Lung (tissue), 12 donors: ENCODE data around the gene LY6G6D. TPM values are rescaled to one million over a fixed set of nuclear protein-coding genes. Genes with fewer than 3 reads are reported as not detected.

ENCODE experiments used
- ATAC-seq: fragments of 200-7000 bp; cut with Tn5 transposase; one replicate; pipeline ENCODE4 v1.9.1; 2020; ENCODE audit warnings: moderate number of reproducible peaks; ENCODE audit not compliant: insufficient read depth, low FRiP score
- DNase-seq, 3 donors: peaks; one replicate each; pipeline ENCODE4 v3.0.0-alpha.2; 2013 to 2017
- H3K27ac ChIP-seq, 2 donors: one replicate each; pipeline ENCODE4 v1.5.1; 2013; ENCODE audit warnings: mild to moderate bottlenecking in 2 of 2, moderate library complexity in 2 of 2, control low read depth in 1 of 2, inconsistent platforms in 1 of 2, low read depth in 1 of 2, low read length in 1 of 2
- H3K27me3 ChIP-seq, 3 donors: one replicate each; pipeline ENCODE4 v1.5.1; 2013; ENCODE audit warnings: low read length in 2 of 3; ENCODE audit not compliant: control insufficient read depth in 3 of 3, insufficient read depth in 3 of 3
- H3K36me3 ChIP-seq, 4 donors: one replicate each; pipeline ENCODE4 v1.5.1; 2013; ENCODE audit warnings: low read length in 4 of 4, mild to moderate bottlenecking in 1 of 4, moderate library complexity in 1 of 4; ENCODE audit not compliant: control insufficient read depth in 4 of 4, insufficient read depth in 4 of 4
- H3K4me1 ChIP-seq, 5 donors: one replicate each; pipeline ENCODE4 v1.5.1; 2013; ENCODE audit warnings: low read length in 5 of 5, mild to moderate bottlenecking in 2 of 5, moderate library complexity in 1 of 5; ENCODE audit not compliant: control insufficient read depth in 5 of 5, insufficient read depth in 5 of 5
- H3K4me3 ChIP-seq: one replicate; pipeline ENCODE4 v1.5.1; 2013; ENCODE audit warnings: mild to moderate bottlenecking, control low read depth, moderate library complexity
- H3K9ac ChIP-seq, 2 donors: one replicate each; pipeline ENCODE4 v1.5.1; 2013; ENCODE audit warnings: low read length in 2 of 2, control low read depth in 1 of 2; ENCODE audit not compliant: insufficient read depth in 1 of 2
- H3K9me3 ChIP-seq, 4 donors: one replicate each; pipeline ENCODE4 v1.5.1; 2013; ENCODE audit warnings: low read length in 3 of 4, mild to moderate bottlenecking in 1 of 4, moderate library complexity in 1 of 4; ENCODE audit not compliant: control insufficient read depth in 4 of 4, insufficient read depth in 3 of 4
- CTCF ChIP-seq: IDR thresholded peaks from 2 replicates; pipeline ENCODE4 v1.5.1; 2012; ENCODE audit warnings: mild to moderate bottlenecking; ENCODE audit errors: control extremely low read depth, extremely low read depth
- WGBS, 2 donors: extraction: QIAGEN DNeasy Blood & Tissue Kit; methylation state at CpG; one replicate each; pipeline ENCODE4 v1.1.7; 2013; 5-methylcytosine and 5-hydroxymethylcytosine counted together
- polyA plus RNA-seq, 2 donors: library from polyadenylated mRNA; stranded (reverse); fragments of 200-250 nt; gene quantifications; one replicate each; pipeline ENCODE4 v1.2.1, GENCODE V29; 2013
- total RNA-seq, 2 donors: library from RNA; depleted of rRNA in 1 of 2; stranded (reverse); fragments of >200 nt in 1 of 2; gene quantifications; one replicate each; pipeline ENCODE4 v1.2.1, GENCODE V29; 2014 to 2021
- donor health status: control.
- donor health status: control.
- donor health status: Bipolar disorder and iron deficiency.
- donor health status: healthy.
- donor health status: DM: yes; HTN: yes; CAD: no.

Gene LY6G6D
- total and polyA plus RNA-seq, 4 donors = not detected

DNA sequence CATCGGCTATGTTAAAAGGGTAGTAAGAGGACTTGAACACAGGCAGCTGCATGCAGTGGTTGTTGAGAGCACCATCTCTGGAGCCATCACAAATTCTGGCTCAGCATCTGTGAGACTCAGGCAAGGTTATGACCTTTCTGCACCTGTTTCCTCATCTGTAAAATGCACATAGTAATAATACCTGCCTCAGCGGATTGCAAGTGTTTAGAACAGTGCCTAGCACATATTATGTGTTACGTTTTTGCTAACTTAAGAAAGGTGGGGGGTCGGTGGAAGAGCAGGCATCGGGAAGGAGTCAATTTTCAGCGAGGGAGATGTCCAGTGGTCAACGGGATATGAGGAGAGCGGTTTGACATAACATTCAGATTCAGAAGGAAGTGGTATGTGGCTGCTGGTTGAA is 37.2 kb upstream of the LY6G6D start:
- ATAC-seq (no peak), DNase-seq (no peak)
- H3K9ac ChIP-seq = no peak overlapping the region
- peaks cover 0 to 15% (median 4%) of the 10 kb centered on the region in 5 donors for H3K4me1 ChIP-seq
- H3K27ac ChIP-seq = no peak overlapping the region
- H3K9me3 ChIP-seq = no peaks in the 10 kb centered on the region
- no peak overlapping the region for H3K4me3 ChIP-seq
- TF ChIP-seq CTCF = no peak
- 74% methylated on average over 8 of the region's 8 CpGs for WGBS, 2 donors
- H3K27me3 ChIP-seq = no peaks in the 10 kb centered on the region
- H3K36me3 ChIP-seq = peaks cover 0 to 7% (median 0%) of the 10 kb centered on the region in 4 donors

DNA sequence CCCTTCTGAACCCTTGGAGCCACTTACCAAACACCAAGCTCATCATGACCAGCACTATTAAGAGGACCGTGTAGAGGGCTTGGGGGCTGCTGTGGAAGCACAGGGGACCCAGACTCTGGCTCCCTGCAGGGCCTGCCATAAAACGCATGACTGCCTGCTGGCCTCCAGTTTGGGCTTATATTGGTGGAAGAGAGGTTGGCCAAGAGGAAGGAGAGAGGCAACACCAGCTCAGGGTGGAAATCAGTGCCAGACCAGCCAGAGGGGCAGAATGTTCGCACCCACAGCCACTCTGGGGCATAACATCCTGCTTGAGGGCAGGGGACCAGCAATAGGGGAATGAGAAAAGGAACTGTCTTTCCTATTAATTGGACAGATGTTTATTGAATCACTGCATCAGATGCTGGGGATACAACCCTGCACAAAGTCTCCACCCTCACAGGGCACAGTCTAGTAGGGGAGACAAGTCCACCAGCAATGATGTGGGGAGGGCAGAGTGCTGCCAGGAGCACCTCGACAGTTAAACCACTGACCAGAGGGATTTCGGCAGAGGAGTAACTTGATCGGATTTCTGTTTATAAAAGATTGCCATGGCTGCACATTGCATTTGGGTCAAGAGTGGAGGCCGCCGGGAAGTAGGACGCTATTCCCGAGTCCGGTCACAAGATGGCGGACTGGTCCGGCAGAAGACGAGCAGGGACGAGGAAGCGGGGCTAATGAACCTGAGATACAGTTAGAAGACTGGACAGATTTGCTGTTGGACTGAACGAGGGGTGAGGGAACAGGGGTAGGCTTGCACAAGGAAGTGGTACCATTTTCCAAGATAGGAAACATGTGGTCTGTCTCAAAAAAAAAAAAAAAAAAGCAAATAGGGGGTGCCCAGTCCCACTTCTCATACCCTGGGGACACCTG is 34.7 kb upstream of the LY6G6D start, which contains the start of gene LY6G5C:
TSS of gene LY6G5C (minus strand) at position 842 of the 909 bp plus-strand sequence. CDS start at position 148, 694 bp downstream.
- no peaks in the 10 kb centered on the region for H3K27me3 ChIP-seq
- peak within 1 kb of the TSS; percentile 26 for H3K4me3 ChIP-seq
- peaks cover 0 to 23% (median 4%) of the 10 kb centered on the region in 5 donors for H3K4me1 ChIP-seq
- no peaks in the 10 kb centered on the region for H3K9me3 ChIP-seq
- H3K9ac ChIP-seq = peak within 1 kb of the TSS; percentile 51 to 71
- no peaks in the 10 kb centered on the region for H3K36me3 ChIP-seq
- peak; percentile 87 for TF ChIP-seq CTCF
- H3K27ac ChIP-seq = peak within 1 kb of the TSS in 1 of 2 donors; percentile 86
- ATAC-seq = peak; percentile 90
- peak; percentile 92 to 95 (median 93) for DNase-seq
- WGBS, 2 donors = 11 to 15% methylated on average over 17 of the region's 17 CpGs

DNA sequence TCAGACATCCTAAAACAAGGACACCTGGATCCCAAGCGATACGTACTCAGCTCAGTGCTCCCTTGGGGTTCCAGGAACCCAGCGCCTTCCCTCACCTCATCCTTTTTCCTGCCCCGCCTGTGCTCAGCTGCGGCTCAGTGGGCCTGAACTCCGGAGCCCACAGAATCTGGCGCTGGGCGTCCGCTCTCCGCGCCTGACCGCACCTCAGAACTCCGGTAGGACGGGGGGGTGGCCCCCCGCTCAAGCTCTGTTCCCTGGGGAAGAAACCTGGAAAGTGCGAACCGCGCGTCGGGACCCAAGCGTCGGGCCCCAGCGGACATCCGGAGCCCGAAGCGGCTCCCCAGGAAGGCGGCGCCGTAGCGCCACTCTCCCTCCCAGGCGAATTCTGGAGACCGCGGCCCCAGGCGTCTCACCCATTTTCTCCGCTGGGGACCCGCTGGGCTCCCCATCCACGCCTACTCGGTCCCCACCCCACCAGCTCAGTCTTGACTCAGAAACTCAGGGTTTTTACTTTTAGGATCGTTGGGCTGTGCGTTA is 33.9 kb upstream of the LY6G6D start:
- no peaks in the 10 kb centered on the region for H3K9me3 ChIP-seq
- DNase-seq (peak; percentile 52 to 63 (median 58)), ATAC-seq (peak; percentile 38)
- peaks cover 0 to 23% (median 4%) of the 10 kb centered on the region in 5 donors for H3K4me1 ChIP-seq
- peak overlapping the region in 1 of 2 donors; percentile 86 for H3K27ac ChIP-seq
- TF ChIP-seq CTCF = no peak
- peak overlapping the region in 1 of 2 donors; percentile 71 for H3K9ac ChIP-seq
- H3K4me3 ChIP-seq = peak overlapping the region; percentile 26
- peaks cover 0 to under 1% (median under 1%) of the 10 kb centered on the region in 4 donors for H3K36me3 ChIP-seq
- 0 to 1% methylated on average over 40 of the region's 40 CpGs for WGBS, 2 donors
- no peaks in the 10 kb centered on the region for H3K27me3 ChIP-seq
